HG03045 (cell line): ENCODE measurements around the gene ZNF425.
A peak's percentile ranks its signal among the peaks of the same experiment; 100 is the strongest.
"Not testable (repeated sequence)": the region's sequence is repeated elsewhere in the genome, so short reads cannot be mapped to it uniquely, and the experiment has no call there.

Experiments used
- ATAC-seq: cut with Tn5 transposase; IDR thresholded peaks from one replicate; pipeline ENCODE4 v1.9.1; 2021; ENCODE audit warnings: mild to moderate bottlenecking, moderate library complexity; ENCODE audit not compliant: unreplicated experiment

Gene ZNF425

GRCh38 chr7:149074116-149074885 lies 51.8 kb downstream of the ZNF425 start:
- ATAC-seq = no peak

- ATAC-seq = no peak
These were observed 53.7 kb downstream of the ZNF425 start for GRCh38 chr7:149072438-149072775.

- peak; percentile 44 for ATAC-seq
These were observed 54.3 kb downstream of the ZNF425 start for GRCh38 chr7:149071641-149072437.

GRCh38 chr7:149071182-149071635 lies 54.9 kb downstream of the ZNF425 start:
- ATAC-seq = no peak

- ATAC-seq = no peak
These were observed 55.6 kb downstream of the ZNF425 start for GRCh38 chr7:149070372-149071125.

GRCh38 chr7:149067869-149068268 lies 58.3 kb downstream of the ZNF425 start:
- no peak for ATAC-seq

- no peak for ATAC-seq
These were observed 62.6 kb downstream of the ZNF425 start for GRCh38 chr7:149063476-149063875.

GRCh38 chr7:149062217-149062899 lies 63.8 kb downstream of the ZNF425 start:
- ATAC-seq = not testable (repeated sequence)

- no peak for ATAC-seq
These were observed 66.0 kb downstream of the ZNF425 start for GRCh38 chr7:149060156-149060555.

- no peak for ATAC-seq
These were observed 72.2 kb downstream of the ZNF425 start for GRCh38 chr7:149053885-149054284.

- ATAC-seq = no peak
These were observed 72.7 kb downstream of the ZNF425 start for GRCh38 chr7:149053384-149053783.
